HG03095 (cell line): Measurements from ENCODE around the gene FMO4.
"Not testable (repeated sequence)": the region's sequence is repeated elsewhere in the genome, so short reads cannot be mapped to it uniquely, and the experiment has no call there.

Experiments used
- ATAC-seq: cut with Tn5 transposase; IDR thresholded peaks from one replicate; pipeline ENCODE4 v1.9.1; 2021; ENCODE audit warnings: moderate library complexity; ENCODE audit not compliant: unreplicated experiment

The FMO4 gene, protein sequence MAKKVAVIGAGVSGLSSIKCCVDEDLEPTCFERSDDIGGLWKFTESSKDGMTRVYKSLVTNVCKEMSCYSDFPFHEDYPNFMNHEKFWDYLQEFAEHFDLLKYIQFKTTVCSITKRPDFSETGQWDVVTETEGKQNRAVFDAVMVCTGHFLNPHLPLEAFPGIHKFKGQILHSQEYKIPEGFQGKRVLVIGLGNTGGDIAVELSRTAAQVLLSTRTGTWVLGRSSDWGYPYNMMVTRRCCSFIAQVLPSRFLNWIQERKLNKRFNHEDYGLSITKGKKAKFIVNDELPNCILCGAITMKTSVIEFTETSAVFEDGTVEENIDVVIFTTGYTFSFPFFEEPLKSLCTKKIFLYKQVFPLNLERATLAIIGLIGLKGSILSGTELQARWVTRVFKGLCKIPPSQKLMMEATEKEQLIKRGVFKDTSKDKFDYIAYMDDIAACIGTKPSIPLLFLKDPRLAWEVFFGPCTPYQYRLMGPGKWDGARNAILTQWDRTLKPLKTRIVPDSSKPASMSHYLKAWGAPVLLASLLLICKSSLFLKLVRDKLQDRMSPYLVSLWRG

GRCh38 chr1:171313835-171314320, at the start of gene FMO4:
FMO4 (plus strand) TSS chr1:171314183; CDS start chr1:171319826, 5,643 bp downstream.
- peak; percentile 100 for ATAC-seq

- no peak for ATAC-seq
Observed at GRCh38 chr1:171265686-171266085, 48.3 kb upstream of the FMO4 start.

DNA sequence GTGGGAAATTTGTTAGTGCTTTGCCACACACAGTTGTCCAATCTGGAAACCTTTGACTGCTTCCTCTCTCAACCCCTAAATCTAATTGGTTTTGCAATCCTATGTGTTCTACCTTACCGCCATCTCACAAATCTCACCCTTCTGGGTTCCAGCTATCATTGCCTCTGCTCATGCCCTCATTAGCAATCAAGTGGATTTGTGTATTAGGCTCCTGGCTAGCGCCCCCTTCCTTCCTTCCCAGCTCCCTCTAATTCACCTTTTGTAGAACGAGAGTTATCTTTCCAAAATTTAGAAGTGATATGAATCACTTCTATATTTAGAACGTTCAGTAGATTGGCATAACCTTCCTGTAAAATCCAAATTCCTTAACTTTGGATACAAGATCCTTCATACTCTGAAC, 47.1 kb upstream of the FMO4 start:
- ATAC-seq = no peak

GRCh38 chr1:171267391-171267790, 46.6 kb upstream of the FMO4 start:
- ATAC-seq = no peak

DNA sequence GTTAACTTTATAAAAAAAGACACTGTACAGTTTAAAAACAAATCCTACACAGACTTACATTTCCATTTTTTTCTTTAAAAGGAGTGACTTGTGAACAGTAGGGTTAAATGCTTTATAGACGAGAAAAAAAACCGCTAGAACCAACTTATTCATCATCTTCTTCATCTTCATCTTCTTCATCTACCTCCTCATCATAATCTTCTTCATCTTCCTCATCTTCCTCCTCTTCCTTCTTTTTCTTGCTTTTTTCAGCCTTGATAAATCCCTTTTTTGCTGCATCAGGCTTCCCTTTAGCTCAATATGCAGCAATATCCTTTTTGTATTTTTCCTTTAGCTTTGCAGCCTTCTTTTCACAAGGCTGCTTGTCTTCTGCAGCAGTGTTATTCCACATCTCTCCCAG, 43.2 kb upstream of the FMO4 start:
- no peak for ATAC-seq

- ATAC-seq = no peak
Observed at GRCh38 chr1:171277534-171277933, 36.4 kb upstream of the FMO4 start.

- ATAC-seq = no peak
Observed at GRCh38 chr1:171279234-171279633, 34.7 kb upstream of the FMO4 start.

GRCh38 chr1:171279678-171280077, 34.3 kb upstream of the FMO4 start:
- ATAC-seq = no peak

- no peak for ATAC-seq
Observed at GRCh38 chr1:171280599-171280998, 33.4 kb upstream of the FMO4 start.

DNA sequence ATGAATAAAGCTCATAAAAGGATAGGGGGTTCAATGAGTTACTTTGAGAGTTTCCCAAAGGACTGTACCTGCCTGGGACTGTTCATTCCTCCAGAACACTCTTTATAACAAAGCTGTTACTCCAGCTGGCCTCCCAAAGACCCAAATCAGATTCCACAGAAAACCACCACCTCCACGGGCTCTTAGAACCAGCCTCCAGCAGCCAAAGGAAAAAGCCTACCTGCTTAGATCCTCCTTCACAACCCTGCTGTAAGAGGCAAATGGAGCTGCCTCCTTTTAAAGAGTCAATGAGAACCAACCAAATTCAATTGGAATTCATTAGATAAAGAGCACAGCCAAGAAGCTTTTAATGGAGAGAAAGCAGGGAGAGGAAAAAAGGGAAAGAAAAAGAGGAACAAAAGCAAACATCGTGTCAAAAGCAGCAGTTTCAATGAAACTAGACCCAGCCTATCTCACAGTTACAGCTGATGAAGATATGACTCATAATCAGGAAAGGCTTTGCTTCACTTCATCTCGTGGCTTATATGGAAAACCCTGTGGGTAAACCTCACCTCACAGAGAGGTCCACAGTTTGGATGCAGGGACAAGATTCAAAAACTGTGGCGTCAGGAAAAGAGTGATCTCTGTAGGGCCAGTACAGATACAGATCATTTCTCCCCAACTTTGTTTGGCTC, 27.8 kb upstream of the FMO4 start:
- peak; percentile 77 for ATAC-seq

GRCh38 chr1:171290621-171291020, 23.4 kb upstream of the FMO4 start:
- ATAC-seq = no peak

DNA sequence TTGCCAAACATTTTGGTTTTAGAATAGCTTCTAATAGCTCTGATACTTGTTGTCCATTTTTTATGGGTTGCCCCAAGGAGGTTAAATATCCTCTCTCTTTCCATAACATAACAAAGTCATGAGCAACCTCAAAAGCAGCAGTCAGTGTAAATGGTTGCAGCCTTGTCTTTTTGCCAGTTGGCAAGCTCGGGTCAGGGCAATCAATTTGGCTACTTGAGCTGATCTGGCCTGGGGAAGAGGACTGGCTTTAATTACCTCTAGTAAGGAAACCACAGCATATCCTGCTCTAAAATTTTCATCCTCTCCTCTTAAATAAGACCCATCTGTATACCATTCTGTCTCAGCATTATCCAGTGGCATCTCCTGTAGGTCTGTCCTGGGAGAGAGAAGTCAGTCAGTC, 21.2 kb upstream of the FMO4 start:
- ATAC-seq = no peak

DNA sequence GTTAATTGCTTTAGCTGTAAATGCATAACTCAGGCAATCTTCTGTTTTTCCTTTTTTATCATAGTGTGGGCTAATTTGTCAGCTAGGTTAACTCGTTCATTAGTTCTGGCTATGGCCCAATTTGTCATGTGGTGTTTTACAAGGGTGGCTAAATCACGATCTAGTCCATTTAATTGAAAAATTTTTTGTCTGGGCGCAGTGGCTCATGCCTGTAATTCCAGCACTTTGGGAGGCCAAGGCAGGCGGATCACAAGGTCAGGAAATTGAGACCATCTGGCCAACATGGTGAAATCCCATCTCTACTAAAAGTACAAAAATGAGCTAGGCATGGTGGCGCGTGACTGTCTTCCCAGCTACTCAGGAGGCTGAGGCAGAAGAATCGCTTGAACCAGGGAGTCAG, 18.6 kb upstream of the FMO4 start:
- ATAC-seq = not testable (repeated sequence)

DNA sequence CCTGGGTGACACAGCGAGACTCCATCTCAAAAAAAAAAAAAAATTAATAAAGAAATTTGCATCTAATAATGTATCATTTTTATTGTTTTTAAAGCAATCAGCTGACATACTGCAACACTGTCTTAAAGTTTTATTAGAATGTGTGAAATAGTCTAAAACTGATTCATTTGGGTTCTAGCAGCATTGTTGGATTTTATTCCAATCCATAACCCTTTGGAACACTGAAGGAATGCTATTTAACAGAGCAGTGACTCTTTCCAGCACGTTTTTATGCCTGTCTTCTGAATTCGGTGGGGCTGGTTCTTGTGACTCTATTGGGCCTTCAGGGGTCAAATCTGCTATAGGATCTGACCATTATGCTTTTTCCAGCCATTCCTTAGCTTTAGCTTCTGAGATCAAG, 18.2 kb upstream of the FMO4 start:
- no peak for ATAC-seq

- ATAC-seq = no peak
Observed at GRCh38 chr1:171296897-171297296, 17.1 kb upstream of the FMO4 start.

DNA sequence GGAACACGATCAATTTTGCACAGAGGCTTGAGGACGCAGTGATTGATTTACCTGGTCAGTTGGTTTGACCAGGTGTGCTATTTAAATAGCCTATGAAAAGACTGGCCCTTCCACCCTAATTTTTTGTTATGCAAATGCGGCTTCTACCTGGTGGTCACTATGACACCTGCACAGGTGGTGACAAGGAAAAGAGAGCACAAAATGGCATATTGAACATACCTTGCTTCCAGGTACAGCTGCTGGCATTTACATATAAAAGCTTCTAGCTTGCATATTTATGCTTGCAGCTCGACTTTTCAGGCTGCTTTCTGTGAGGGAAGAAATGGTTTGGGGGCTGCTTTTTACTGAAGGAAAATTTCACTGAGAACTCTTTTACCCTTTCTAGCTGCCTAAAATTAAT, 15.3 kb upstream of the FMO4 start:
- no peak for ATAC-seq

- ATAC-seq = no peak
Observed at GRCh38 chr1:171299342-171299741, 14.6 kb upstream of the FMO4 start.

DNA sequence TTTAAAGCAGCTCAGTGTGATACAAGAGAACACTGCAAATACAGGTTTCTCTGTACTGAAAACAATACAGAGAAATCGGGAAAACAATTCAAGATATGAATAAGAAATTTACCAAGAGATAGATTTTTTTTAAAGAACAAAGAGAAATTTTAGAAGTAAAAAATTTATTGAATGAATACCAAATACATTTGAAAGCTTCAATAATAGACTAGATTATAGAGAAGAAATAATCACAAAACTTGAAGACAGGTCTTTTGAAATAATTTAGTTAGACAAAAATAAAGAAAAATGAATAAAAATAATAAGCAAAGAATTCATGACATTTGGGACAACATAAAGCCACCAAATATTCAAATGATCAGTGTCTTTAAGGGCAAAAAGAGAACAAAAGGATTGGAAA, 13.6 kb upstream of the FMO4 start:
- ATAC-seq = no peak

GRCh38 chr1:171310661-171311087, 3.3 kb upstream of the FMO4 start:
- no peak for ATAC-seq

DNA sequence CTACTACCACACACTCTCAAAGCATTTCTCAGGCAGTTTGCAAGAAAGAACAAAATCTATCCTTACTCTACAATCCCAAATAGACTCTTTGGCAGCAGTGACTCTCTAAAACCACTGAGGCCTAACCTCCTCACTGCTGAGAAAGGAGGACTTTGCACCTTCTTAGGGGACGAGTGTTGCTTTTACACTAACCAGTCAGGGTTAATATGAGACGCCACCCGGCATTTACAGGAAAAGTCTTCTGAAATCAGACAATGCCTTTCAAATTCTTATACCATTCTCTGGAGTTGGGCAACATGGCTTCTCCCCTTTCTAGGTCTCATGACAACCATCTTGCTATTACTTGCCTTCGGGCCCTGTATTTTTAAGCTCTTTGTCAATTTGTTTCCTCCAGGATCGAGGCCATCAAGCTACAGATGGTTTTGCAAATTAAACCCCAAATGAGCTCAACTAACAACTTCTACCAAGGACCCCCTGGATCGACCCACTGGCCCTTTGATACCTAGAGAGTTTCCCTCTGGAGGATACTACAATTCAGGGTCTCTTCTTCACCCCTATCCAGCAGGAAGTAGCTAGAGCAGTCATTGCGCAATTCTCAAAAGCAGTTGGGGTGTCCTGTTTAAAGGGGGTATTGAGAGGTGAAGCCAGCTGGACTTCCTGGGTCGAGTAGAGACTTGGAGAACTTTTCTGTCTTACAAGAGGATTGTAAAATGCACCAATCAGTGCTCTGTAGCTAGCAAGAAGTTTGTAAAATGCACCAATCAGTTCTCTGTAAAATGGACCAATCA, 2.0 kb upstream of the FMO4 start:
- no peak for ATAC-seq

DNA sequence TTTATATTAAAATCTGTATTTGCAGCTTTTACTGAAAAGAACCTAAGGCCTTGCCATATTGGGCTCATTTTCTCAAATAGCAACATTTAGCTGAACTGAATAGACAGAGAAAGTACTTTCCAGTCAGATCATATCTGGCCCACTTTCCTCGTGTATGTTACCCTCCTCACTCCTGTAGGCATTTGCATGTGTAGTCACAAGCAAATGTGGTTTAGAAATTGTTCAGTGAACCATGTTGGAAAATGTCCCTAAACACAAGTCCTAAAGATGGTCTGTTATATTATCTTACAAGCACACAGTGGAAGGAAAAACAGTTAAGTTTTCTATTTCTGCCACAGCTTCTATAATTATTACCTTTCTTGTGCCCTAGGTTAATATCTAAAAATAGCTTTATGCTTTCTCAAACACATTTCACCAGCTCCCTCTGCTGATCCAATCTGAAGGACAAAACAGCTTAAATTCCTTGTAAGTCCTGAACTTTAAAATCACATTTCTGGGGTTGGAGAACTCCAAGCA, 606 bp upstream of the FMO4 start:
- ATAC-seq = peak; percentile 37
